Activated naive CD8-positive, alpha-beta T cell treated with anti-CD3 and anti-CD28 coated beads, Interleukin-2, amount 50 U/mL, for 24 hours (primary cell): ENCODE results near the gene LAMA3.
A peak's percentile ranks its signal among the peaks of the same experiment; 100 is the strongest.

Experiments
- ATAC-seq: fragments of 150-1000 bp; cut with Tn5 transposase; one replicate; pipeline ENCODE4 v1.10.0; 2021
- DNase-seq: peaks from one replicate; pipeline ENCODE4 v3.0.0; 2021
- H3K27ac Mint-ChIP-seq: one replicate; pipeline ENCODE4 v1.8.0; 2021; ENCODE audit warnings: mild to moderate bottlenecking, mixed read lengths
- H3K27me3 Mint-ChIP-seq: one replicate; pipeline ENCODE4 v1.8.0; 2021; ENCODE audit warnings: mixed read lengths
- H3K36me3 Mint-ChIP-seq: one replicate; pipeline ENCODE4 v1.8.0; 2021; ENCODE audit warnings: low read depth, mixed read lengths
- H3K4me1 Mint-ChIP-seq: one replicate; pipeline ENCODE4 v1.8.0; 2021; ENCODE audit warnings: mixed read lengths
- H3K4me3 Mint-ChIP-seq: one replicate; pipeline ENCODE4 v1.8.0; 2021; ENCODE audit warnings: mild to moderate bottlenecking, moderate library complexity, mixed read lengths
- H3K9me3 Mint-ChIP-seq: one replicate; pipeline ENCODE4 v1.8.0; 2021; ENCODE audit warnings: mixed read lengths

Gene LAMA3

GRCh38 chr18:23916338-23916737 is 227.1 kb downstream of the LAMA3 start:
- no peaks in the 10 kb centered on the region for H3K9me3 Mint-ChIP-seq
- no peaks in the 10 kb centered on the region for H3K36me3 Mint-ChIP-seq
- no peak overlapping the region for H3K27ac Mint-ChIP-seq
- no peak for DNase-seq
- no peak overlapping the region for H3K4me3 Mint-ChIP-seq
- ATAC-seq: no peak
- H3K27me3 Mint-ChIP-seq: no peaks in the 10 kb centered on the region
- H3K4me1 Mint-ChIP-seq: no peaks in the 10 kb centered on the region

GRCh38 chr18:23918395-23919032 is 229.3 kb downstream of the LAMA3 start:
- no peaks in the 10 kb centered on the region for H3K36me3 Mint-ChIP-seq
- H3K27ac Mint-ChIP-seq: no peak overlapping the region
- DNase-seq (peak; percentile 83), ATAC-seq (peak; percentile 73)
- H3K9me3 Mint-ChIP-seq: no peaks in the 10 kb centered on the region
- H3K27me3 Mint-ChIP-seq: no peaks in the 10 kb centered on the region
- H3K4me3 Mint-ChIP-seq: no peak overlapping the region
- H3K4me1 Mint-ChIP-seq: no peaks in the 10 kb centered on the region

- H3K27ac Mint-ChIP-seq: no peak overlapping the region
- peak; percentile 44 for ATAC-seq
Observed at GRCh38 chr18:23920054-23920453, 230.8 kb downstream of the LAMA3 start.

GRCh38 chr18:23921716-23922285 is 232.5 kb downstream of the LAMA3 start:
- no peak overlapping the region for H3K27ac Mint-ChIP-seq
- no peak for ATAC-seq
- H3K27me3 Mint-ChIP-seq: no peaks in the 10 kb centered on the region
- no peaks in the 10 kb centered on the region for H3K36me3 Mint-ChIP-seq
- no peaks in the 10 kb centered on the region for H3K4me1 Mint-ChIP-seq
- H3K9me3 Mint-ChIP-seq: no peaks in the 10 kb centered on the region
- DNase-seq: no peak
- no peak overlapping the region for H3K4me3 Mint-ChIP-seq

More at GRCh38 chr18:23920054-23920453, 230.8 kb downstream of the LAMA3 start:
- Mint-ChIP-seq H3K9me3 (no peaks in the 10 kb centered on the region), H3K27me3 (no peaks in the 10 kb centered on the region), H3K4me3 (no peak overlapping the region), H3K36me3 (no peaks in the 10 kb centered on the region), H3K4me1 (no peaks in the 10 kb centered on the region)
- DNase-seq: no peak

GRCh38 chr18:23922939-23923338 is 233.7 kb downstream of the LAMA3 start:
- no peaks in the 10 kb centered on the region for H3K36me3 Mint-ChIP-seq
- H3K4me3 Mint-ChIP-seq: no peak overlapping the region
- peak overlapping the region; percentile 39 for H3K27ac Mint-ChIP-seq
- H3K4me1 Mint-ChIP-seq: no peaks in the 10 kb centered on the region
- DNase-seq (no peak), ATAC-seq (no peak)
- H3K9me3 Mint-ChIP-seq: no peaks in the 10 kb centered on the region
- H3K27me3 Mint-ChIP-seq: no peaks in the 10 kb centered on the region

GRCh38 chr18:23924813-23925212 is 235.6 kb downstream of the LAMA3 start:
- ATAC-seq (no peak), DNase-seq (no peak)

GRCh38 chr18:23926571-23926970 is 237.3 kb downstream of the LAMA3 start:
- DNase-seq (no peak), ATAC-seq (no peak)
- Mint-ChIP-seq H3K4me3 (no peak overlapping the region), H3K9me3 (no peaks in the 10 kb centered on the region), H3K4me1 (peaks cover 14% of the 10 kb centered on the region), H3K27ac (no peak overlapping the region), H3K36me3 (no peaks in the 10 kb centered on the region), H3K27me3 (no peaks in the 10 kb centered on the region)

More at GRCh38 chr18:23924813-23925212, 235.6 kb downstream of the LAMA3 start:
- H3K9me3 Mint-ChIP-seq: no peaks in the 10 kb centered on the region
- no peaks in the 10 kb centered on the region for H3K27me3 Mint-ChIP-seq
- H3K4me1 Mint-ChIP-seq: peaks cover 11% of the 10 kb centered on the region
- H3K27ac Mint-ChIP-seq: no peak overlapping the region
- no peak overlapping the region for H3K4me3 Mint-ChIP-seq
- no peaks in the 10 kb centered on the region for H3K36me3 Mint-ChIP-seq

GRCh38 chr18:23927821-23928746 is 238.8 kb downstream of the LAMA3 start:
- DNase-seq: no peak
- Mint-ChIP-seq H3K9me3 (no peaks in the 10 kb centered on the region), H3K27me3 (no peaks in the 10 kb centered on the region), H3K27ac (no peak overlapping the region), H3K4me1 (peaks cover 14% of the 10 kb centered on the region), H3K4me3 (no peak overlapping the region), H3K36me3 (no peaks in the 10 kb centered on the region)
- ATAC-seq: no peak

- ATAC-seq (peak; percentile 77), DNase-seq (no peak)
- H3K4me1 Mint-ChIP-seq: peaks cover 14% of the 10 kb centered on the region
- H3K36me3 Mint-ChIP-seq: no peaks in the 10 kb centered on the region
- H3K27ac Mint-ChIP-seq: peak overlapping the region; percentile 30
- no peak overlapping the region for H3K4me3 Mint-ChIP-seq
- H3K27me3 Mint-ChIP-seq: no peaks in the 10 kb centered on the region
- H3K9me3 Mint-ChIP-seq: no peaks in the 10 kb centered on the region
Observed at GRCh38 chr18:23929362-23929930, 240.2 kb downstream of the LAMA3 start.

GRCh38 chr18:23930002-23930401 is 240.7 kb downstream of the LAMA3 start:
- H3K27ac Mint-ChIP-seq: no peak overlapping the region
- peaks cover 17% of the 10 kb centered on the region for H3K4me1 Mint-ChIP-seq
- no peak overlapping the region for H3K4me3 Mint-ChIP-seq
- ATAC-seq (no peak), DNase-seq (no peak)
- no peaks in the 10 kb centered on the region for H3K9me3 Mint-ChIP-seq
- H3K36me3 Mint-ChIP-seq: no peaks in the 10 kb centered on the region
- H3K27me3 Mint-ChIP-seq: no peaks in the 10 kb centered on the region

- ATAC-seq (no peak), DNase-seq (no peak)
- H3K4me1 Mint-ChIP-seq: peaks cover 32% of the 10 kb centered on the region
- no peaks in the 10 kb centered on the region for H3K27me3 Mint-ChIP-seq
- no peaks in the 10 kb centered on the region for H3K36me3 Mint-ChIP-seq
- H3K9me3 Mint-ChIP-seq: no peaks in the 10 kb centered on the region
- no peak overlapping the region for H3K27ac Mint-ChIP-seq
- H3K4me3 Mint-ChIP-seq: no peak overlapping the region
Observed at GRCh38 chr18:23932385-23933067, 243.3 kb downstream of the LAMA3 start.

- H3K27me3 Mint-ChIP-seq: no peaks in the 10 kb centered on the region
- H3K27ac Mint-ChIP-seq: no peak overlapping the region
- H3K4me1 Mint-ChIP-seq: peaks cover 40% of the 10 kb centered on the region
- H3K9me3 Mint-ChIP-seq: no peaks in the 10 kb centered on the region
- no peak for ATAC-seq
- no peak for DNase-seq
- no peak overlapping the region for H3K4me3 Mint-ChIP-seq
- H3K36me3 Mint-ChIP-seq: no peaks in the 10 kb centered on the region
Observed at GRCh38 chr18:23933407-23933806, 244.2 kb downstream of the LAMA3 start.

- Mint-ChIP-seq H3K36me3 (no peaks in the 10 kb centered on the region), H3K9me3 (no peaks in the 10 kb centered on the region), H3K27me3 (no peaks in the 10 kb centered on the region), H3K27ac (no peak overlapping the region), H3K4me1 (peaks cover 43% of the 10 kb centered on the region), H3K4me3 (no peak overlapping the region)
- no peak for DNase-seq
- no peak for ATAC-seq
Observed at GRCh38 chr18:23934252-23934651, 245.0 kb downstream of the LAMA3 start.

- no peaks in the 10 kb centered on the region for H3K9me3 Mint-ChIP-seq
- ATAC-seq (no peak), DNase-seq (no peak)
- H3K4me1 Mint-ChIP-seq: peaks cover 40% of the 10 kb centered on the region
- no peak overlapping the region for H3K27ac Mint-ChIP-seq
- H3K4me3 Mint-ChIP-seq: no peak overlapping the region
- H3K36me3 Mint-ChIP-seq: no peaks in the 10 kb centered on the region
- H3K27me3 Mint-ChIP-seq: no peaks in the 10 kb centered on the region
Observed at GRCh38 chr18:23934863-23935262, 245.6 kb downstream of the LAMA3 start.
